NCI-H2227 (cell line): Measurements from ENCODE around the gene SLC35F1.

Experiments
- DNase-seq: peaks from one replicate; lab custom pipeline; 2025; ENCODE audit not compliant: unreplicated experiment; lab: John Stamatoyannopoulos, UW

The SLC35F1 gene

GRCh38 chr6:118103381-118104146 is 196.5 kb downstream of the SLC35F1 start:
- no peak for DNase-seq

GRCh38 chr6:118122161-118122725 is 215.2 kb downstream of the SLC35F1 start:
- DNase-seq, result no peak

- no peak for DNase-seq
Observed at GRCh38 chr6:118122801-118123200, 215.7 kb downstream of the SLC35F1 start.

- DNase-seq, result no peak
Observed at GRCh38 chr6:118123503-118124037, 216.5 kb downstream of the SLC35F1 start.

- DNase-seq, result no peak
Observed at GRCh38 chr6:118124851-118125250, 217.8 kb downstream of the SLC35F1 start.

GRCh38 chr6:118128755-118129154 is 221.7 kb downstream of the SLC35F1 start:
- no peak for DNase-seq

- DNase-seq, result no peak
Observed at GRCh38 chr6:118134206-118134605, 227.1 kb downstream of the SLC35F1 start.

- DNase-seq, result no peak
Observed at GRCh38 chr6:118134736-118135135, 227.7 kb downstream of the SLC35F1 start.

GRCh38 chr6:118135371-118135770 is 228.3 kb downstream of the SLC35F1 start:
- no peak for DNase-seq

- DNase-seq, result no peak
Observed at GRCh38 chr6:118141211-118141610, 234.1 kb downstream of the SLC35F1 start.

GRCh38 chr6:118146584-118146983 is 239.5 kb downstream of the SLC35F1 start:
- DNase-seq, result no peak

GRCh38 chr6:118147511-118147910 is 240.4 kb downstream of the SLC35F1 start:
- no peak for DNase-seq

- DNase-seq, result no peak
Observed at GRCh38 chr6:118148561-118148960, 241.5 kb downstream of the SLC35F1 start.

GRCh38 chr6:118152524-118152923 is 245.5 kb downstream of the SLC35F1 start:
- no peak for DNase-seq

GRCh38 chr6:118161343-118161742 is 254.3 kb downstream of the SLC35F1 start:
- DNase-seq, result no peak

- DNase-seq, result no peak
Observed at GRCh38 chr6:118163542-118163941, 256.5 kb downstream of the SLC35F1 start.

GRCh38 chr6:118165500-118165899 is 258.4 kb downstream of the SLC35F1 start:
- DNase-seq, result no peak

GRCh38 chr6:118168421-118168820 is 261.4 kb downstream of the SLC35F1 start:
- DNase-seq, result no peak

- DNase-seq, result no peak
Observed at GRCh38 chr6:118171852-118172251, 264.8 kb downstream of the SLC35F1 start.

GRCh38 chr6:118174071-118174470 is 267.0 kb downstream of the SLC35F1 start:
- no peak for DNase-seq

GRCh38 chr6:118177720-118178119 is 270.7 kb downstream of the SLC35F1 start:
- DNase-seq, result no peak

- no peak for DNase-seq
Observed at GRCh38 chr6:118179048-118179447, 272.0 kb downstream of the SLC35F1 start.
